GM18907 (cell line): ENCODE data around the gene PADI3.
"Not testable (repeated sequence)": the region's sequence is repeated elsewhere in the genome, so short reads cannot be mapped to it uniquely, and the experiment has no call there.

Source experiments
- ATAC-seq: cut with Tn5 transposase; IDR thresholded peaks from one replicate; pipeline ENCODE4 v1.9.1; 2021; ENCODE audit warnings: mild to moderate bottlenecking, moderate library complexity; ENCODE audit not compliant: unreplicated experiment

PADI3 gene

DNA sequence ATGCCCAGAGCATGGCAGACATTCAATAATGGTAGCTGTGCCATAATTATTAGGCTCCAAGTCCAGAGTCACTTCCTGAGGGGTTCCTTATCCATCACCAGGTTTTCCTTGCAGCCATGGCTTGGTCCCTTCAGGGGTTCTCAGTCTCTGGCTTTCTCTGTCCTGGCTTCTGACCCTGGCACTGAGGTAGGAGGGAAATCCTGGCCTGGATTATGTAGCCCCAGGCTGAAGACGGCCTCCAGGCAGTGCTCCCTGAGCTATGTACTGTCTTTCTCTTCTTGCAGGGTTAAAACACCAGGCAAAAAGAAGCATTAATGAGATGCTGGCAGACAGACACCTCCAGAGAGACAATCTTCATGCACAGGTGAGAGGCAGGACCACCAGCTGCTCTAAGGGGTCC, 9.5 kb upstream of the PADI3 start:
- no peak for ATAC-seq

- not testable (repeated sequence) for ATAC-seq
Measured at GRCh38 chr1:17241011-17241779, 7.7 kb upstream of the PADI3 start.

DNA sequence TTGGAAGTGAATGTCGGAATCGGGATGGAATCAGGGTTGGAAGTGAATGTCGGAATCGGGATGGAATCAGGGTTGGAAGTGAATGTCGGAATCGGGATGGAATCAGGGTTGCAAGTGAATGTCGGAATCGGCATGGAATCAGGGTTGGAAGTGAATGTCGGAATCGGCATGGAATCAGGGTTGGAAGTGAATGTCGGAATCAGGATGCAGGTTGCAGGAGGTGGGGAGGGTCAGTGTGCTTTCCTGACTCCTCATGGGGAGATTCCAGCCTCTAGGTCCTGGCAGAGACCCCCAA, 7.2 kb upstream of the PADI3 start:
- not testable (repeated sequence) for ATAC-seq

DNA sequence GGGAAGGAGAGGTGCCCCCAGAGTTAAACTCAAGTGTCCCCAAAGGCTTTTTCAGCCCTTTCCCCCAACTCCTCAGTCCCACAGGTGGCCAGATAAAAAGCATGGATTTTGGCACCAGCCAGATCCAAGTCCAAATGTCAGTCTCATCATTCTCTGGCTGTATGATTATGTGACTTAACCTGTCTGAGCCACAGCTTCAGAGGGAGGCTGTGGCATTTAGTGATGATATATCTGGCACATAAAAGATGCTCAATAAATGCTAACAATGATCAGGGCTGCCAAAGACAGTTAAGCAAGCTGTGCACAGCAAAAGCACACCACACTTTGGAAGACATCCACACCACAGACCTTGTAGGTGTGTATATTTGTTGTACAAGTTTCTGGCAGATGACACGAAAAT, 5.6 kb upstream of the PADI3 start:
- no peak for ATAC-seq

- no peak for ATAC-seq
Measured at GRCh38 chr1:17244821-17245740, 3.8 kb upstream of the PADI3 start.

- ATAC-seq = no peak
Measured at GRCh38 chr1:17245816-17246325, 3.0 kb upstream of the PADI3 start.

DNA sequence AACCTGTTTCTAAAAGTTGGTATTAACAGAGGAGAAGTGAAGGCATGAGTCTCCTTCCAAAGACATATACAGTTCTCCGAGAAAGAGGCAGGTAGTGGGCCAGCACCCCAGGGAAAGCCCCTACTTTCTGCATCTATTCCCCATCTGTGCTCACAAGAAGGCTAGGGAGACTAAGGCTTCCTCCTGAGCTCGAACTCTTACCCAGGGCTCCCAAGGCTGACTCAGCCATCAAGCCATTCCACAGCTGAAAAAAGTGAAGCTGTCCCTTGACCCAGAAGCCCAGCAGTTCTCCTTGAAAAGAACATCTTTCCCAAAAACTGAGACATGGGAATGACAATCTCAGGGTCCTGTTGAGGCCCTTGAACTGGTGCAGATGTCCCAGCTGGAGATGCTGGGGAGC, 1.9 kb upstream of the PADI3 start:
- ATAC-seq = no peak

DNA sequence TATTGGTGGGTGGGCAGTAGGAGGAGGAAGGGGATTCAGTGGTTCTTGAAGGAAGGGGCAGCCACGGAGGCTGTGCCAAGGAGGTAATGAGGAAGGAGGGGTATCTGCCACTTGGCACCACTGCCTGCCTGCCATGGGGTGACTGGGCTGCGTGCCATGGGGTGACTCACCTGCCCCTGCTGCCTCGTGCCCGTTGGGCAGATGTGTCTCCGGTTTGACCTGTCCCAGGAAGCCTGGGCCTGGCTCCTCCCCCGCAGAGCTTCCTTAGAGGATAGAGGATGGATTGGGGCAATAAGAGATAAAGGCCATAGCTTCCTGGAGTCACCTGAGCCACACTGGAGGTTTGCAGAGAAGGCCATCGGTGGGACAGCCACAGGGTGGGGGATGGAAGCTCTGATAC, 1.7 kb downstream of the PADI3 start:
- ATAC-seq = no peak

GRCh38 chr1:17251246-17251645, 2.3 kb downstream of the PADI3 start:
- no peak for ATAC-seq

DNA sequence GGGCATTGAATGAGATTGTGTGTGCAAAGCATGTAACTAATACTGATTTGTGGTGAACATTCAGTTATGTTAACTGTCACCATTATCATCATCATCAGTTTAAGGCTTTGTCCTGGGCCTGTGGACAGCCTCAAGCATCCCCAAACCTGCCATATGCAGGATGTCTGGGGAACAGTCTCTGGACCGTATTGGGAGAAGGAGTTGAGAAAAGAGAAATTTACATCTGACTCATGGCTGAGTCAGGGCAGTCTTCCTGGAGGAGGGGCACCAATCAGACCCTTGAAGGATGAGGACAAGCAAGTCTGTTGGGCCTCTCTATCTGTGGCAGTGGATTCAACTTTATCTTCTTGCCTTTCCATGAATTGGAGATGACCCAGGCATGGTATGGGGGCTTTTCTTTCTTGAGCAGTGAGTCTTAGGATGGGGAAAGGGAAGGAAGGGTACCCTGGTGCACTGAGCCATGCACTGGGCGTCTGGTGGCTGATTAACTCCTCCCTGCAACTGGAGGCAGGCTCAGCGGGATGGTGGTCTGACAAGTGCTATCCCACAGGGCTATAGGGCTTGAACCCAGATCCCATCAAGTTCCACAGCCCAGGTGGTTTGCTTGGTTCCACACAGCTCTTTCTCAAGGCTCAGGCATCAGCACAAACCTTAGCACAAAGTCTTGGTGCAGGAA, 2.9 kb downstream of the PADI3 start:
- no peak for ATAC-seq

DNA sequence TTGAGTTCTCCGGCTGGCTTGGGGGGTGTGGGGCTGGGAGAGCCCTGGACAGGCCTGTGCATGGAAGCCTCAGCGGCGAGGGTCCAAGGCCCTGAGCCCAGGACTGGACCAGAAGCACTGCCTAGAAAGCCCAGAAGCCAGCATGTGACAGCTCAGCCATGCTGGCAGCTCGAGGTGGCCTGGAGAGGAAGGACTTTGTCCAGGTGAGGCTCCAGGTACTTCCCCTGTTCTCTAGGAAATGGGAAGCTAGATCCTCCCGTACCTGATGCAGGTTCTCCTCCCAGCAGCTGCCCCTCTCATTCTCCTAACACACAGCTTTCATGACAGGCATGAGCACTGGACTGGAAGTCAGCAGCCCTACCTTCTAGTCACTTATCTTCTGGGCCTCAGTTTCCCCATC, 6.4 kb downstream of the PADI3 start:
- ATAC-seq = no peak

DNA sequence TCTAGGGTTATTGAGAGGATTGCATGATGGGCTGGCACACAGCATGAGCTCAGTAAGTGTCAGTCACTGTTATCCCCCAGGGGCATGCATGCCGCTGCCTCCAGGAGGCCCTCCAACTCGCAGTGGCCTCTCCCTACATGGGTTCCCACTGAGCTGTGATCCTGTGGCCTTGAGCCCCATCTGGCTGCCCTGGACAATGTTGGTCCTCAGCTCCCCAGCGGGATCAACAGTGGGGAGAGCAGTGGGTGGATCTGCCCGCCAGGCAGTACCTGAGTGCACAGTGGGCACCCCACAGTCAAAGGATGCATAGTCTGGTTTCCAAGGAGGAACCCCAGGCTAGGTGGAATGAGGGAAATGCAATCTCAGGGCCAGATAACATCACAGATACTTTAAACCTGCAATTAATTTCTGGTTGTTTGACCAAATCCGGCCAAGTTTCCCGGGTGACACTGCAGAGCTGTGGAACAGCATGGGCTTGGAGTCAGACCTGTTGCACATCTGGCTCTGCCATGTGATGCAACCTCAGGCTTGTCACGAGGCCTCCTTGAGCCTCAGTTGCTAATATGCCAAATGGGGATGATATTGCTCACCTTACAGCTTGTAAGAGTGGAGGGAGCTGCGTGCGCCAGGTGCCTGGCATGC, 9.3 kb downstream of the PADI3 start:
- no peak for ATAC-seq

DNA sequence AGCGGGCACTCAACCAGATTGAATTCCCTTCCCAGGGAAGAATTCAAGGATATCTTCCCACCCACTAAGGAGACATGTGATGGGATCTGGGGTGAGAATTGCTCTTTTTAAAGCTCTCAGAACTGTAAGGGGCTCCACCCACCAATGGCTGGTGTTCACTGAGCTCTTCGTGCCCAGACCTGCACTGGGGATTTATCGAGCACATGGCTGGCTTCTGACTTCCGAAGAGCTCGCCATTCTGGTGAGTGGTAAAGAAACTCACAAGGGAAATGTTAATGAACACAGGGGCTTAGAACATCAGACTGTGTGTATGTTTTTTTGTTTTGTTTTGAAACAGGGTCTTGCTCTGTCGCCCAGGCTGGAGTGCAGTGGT, 9.8 kb downstream of the PADI3 start:
- no peak for ATAC-seq

GRCh38 chr1:17259233-17259873, 10.5 kb downstream of the PADI3 start:
- no peak for ATAC-seq

GRCh38 chr1:17260264-17260663, 11.4 kb downstream of the PADI3 start:
- ATAC-seq = no peak

GRCh38 chr1:17260738-17261137, 11.8 kb downstream of the PADI3 start:
- ATAC-seq = no peak

DNA sequence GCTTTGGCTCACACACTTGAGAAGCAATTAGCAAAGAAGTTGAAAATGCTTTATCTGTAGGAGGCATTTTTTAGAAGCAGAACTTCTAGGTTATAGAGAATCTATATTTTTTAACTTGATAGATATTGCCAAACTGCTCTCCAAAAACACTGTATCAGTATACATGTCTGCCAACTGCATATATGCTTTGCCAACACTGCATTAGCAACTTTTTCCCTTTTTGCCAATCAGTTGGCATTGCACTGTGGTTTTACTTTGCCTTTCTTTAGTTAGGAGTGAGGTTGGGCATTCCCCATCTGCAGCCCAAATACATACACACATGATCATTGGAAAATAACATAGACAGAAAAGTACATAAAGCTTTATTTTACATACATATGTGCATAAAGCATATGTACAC, 15.0 kb downstream of the PADI3 start:
- ATAC-seq = no peak

DNA sequence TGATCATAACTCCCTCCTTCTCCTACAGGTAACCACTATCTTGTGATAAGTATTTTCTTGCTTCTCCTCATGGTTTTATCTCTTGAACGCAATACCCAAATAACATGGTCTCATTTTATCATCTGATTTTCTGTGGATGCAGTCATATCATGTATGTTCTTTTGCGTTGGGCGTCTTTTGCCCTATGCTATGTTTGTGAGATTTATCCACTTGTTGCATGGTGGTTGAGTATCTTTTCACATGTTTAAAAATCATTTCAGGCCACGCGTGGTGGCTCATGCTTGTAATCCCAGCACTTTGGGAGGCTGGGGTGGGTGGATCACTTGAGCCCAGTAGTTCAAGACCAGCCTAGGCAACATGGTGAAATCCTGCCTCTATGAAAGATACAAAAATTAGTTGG, 15.6 kb downstream of the PADI3 start:
- ATAC-seq = no peak

GRCh38 chr1:17265162-17265561, 16.3 kb downstream of the PADI3 start:
- ATAC-seq = no peak

DNA sequence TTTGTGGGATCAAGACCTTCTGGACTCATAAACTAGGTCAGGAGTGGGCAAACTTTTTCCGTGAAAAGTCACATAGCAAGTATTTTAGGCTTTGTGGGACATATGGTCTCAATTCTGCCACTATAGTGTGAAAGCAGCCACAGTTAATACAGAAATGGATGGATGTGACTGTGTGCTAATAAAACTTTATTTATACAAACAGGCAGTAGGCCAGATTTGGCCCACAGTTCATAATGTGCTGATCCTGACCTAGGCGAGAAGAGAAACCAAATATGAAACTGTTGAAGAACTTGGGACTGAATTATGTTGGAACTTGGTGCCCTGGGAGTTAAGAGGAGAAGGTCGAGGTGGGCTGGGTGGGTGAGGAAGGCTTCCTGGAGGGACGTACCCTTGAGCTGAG, 17.1 kb downstream of the PADI3 start:
- no peak for ATAC-seq
